Sigmoid colon (tissue), 4 donors: Measurements from ENCODE around the gene AMIGO2.

Source experiments
- CTCF ChIP-seq, 4 experiments: fragments of 450-650 bp in 3 of 4; fragments of 200-600 bp in 1 of 4; IDR thresholded peaks; one replicate each; pipeline ENCODE4 v1.5.1; 2016 to 2019; ENCODE audit warnings: antibody characterized with exemption in 4 of 4, mild to moderate bottlenecking in 3 of 4, moderate library complexity in 2 of 4
- EP300 ChIP-seq, 4 donors: sonication (generic); formaldehyde crosslinking; IDR thresholded peaks; one replicate each; pipeline ENCODE4 v1.6.1; 2017; ENCODE audit warnings: antibody characterized with exemption in 4 of 4
- POLR2A ChIP-seq, 2 donors: fragments of 450-650 bp; IDR thresholded peaks; one replicate each; pipeline ENCODE4 v1.6.1; 2016; ENCODE audit warnings: antibody characterized with exemption in 2 of 2, mild to moderate bottlenecking in 2 of 2, moderate library complexity in 2 of 2
- POLR2AphosphoS5 ChIP-seq, 4 donors: sonication (generic); formaldehyde crosslinking; IDR thresholded peaks; one replicate each; pipeline ENCODE4 v1.6.1; 2017; ENCODE audit warnings: antibody characterized with exemption in 4 of 4

DNA sequence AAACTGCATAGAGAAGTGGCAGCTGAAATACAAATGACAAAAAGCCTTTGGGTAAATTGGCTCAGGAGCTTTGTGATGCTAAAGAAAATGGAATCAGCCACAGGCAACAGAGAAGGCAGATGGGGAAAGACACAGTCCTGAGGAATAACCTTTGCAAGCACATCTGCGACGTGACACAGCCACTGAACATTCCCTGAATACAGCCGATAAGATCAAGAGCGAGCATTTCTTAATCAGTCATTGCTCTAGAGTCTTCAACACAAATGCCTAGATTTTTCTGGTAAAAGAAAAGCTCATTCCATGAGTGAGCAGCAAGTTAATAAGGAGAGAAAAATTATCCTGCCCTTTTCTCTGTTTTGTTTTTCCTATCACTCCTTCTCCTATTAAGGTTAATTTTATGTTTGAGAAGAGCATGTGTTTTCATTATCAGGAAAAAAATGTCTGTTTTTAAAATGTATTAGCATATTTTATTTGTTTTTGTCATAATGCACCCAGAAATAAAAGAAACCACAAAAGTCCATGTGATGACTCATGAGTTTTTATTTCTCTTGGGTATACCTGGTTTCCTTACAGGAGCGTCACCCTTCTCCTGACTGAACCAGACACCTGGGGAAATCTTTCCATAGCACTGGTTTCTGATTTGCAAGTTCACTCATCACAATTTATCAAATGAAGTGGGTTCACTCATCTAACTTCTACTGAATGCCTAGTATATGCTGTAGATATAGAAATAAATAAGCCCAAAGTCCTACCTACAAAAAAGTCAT is 45.8 kb downstream of the AMIGO2 start:
- TF ChIP-seq CTCF (IDR thresholded peaks at IDR 0.05) = no peak
- TF ChIP-seq EP300 (IDR thresholded peaks at IDR 0.05) = no peak
- TF ChIP-seq POLR2AphosphoS5 (IDR thresholded peaks at IDR 0.05) = no peak
- TF ChIP-seq POLR2A (IDR thresholded peaks at IDR 0.05) = no peak
